ENCODE data around the gene HIGD1B.

DNA sequence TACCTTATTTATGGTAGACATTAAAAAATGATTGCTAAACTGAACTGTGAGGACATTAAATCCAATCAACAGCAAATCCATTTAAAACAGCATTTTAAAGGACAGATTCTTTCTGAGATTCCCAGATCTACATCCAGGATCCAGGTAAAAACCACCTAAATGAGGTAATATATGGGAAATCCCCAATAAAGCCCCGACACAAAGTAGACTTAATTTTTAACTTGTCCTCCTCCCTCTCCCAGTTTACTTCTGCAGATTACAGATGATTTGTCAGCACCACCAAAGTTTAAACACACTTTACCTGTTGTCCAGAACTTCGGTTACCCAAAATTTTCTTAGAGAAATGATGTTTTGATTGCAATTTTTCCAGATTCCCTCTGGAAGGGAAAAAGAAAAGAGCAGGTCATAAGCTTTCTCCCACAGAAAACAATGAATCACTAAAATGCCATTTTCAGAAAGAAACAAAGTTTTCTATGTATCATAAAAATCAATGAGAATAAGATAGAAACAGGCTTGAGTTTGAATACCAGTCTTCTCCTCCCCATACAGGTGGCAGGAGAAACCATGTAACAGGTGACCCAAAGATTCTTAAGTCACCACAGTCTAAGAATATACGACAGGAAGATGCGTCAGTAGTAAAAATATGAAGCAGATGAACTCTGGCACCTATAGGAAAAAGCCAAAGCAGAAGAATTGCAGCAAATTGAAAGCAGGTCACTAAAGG, 40.4 kb upstream of the HIGD1B start:
- TF ChIP-seq CTCF (IDR thresholded peaks at IDR 0.05 in 4 of 5, conservative IDR thresholded peaks at IDR 0.05 in 1 of 5) (no peak), POLR2A (IDR thresholded peaks at IDR 0.05) (no peak)
